AG10803 (cell line): ENCODE results near the gene TNS1.

Experiments
- DNase-seq: peaks from one replicate; pipeline ENCODE4 v3.0.0; 2010; ENCODE audit warnings: low read depth
- H3K4me3 ChIP-seq: 2 replicates; pipeline ENCODE4 v1.5.1; 2011; ENCODE audit warnings: mild to moderate bottlenecking, low read length, control low read depth
- TF ChIP-seq, protein P1 (sequence below): conservative IDR thresholded peaks from 2 replicates; pipeline ENCODE4 v1.5.1; 2011; ENCODE audit warnings: mild to moderate bottlenecking, low read length, control low read depth, inconsistent platforms

TNS1 gene

DNA sequence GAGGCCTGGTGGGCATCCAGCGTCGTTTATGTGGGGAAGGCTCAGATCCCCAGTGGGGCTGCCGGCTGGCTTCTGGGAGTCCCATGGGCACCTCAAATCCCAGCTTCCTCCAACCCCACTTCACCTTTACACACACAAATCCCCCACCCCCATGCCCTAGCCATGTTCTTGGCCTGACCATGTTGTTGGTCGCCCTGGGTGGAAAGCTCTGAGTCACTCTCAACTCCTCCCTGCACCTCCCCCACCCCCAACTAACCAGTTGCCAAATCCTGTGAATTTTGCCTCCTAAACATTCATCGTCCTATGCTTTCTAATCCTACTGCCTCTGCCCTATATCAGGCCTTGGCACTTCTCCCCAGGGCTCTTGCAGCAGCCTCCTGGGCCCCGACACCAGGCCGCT lies 6.4 kb downstream of the TNS1 start:
- DNase-seq, result peak; percentile 81
- peak overlapping the region; percentile 39 for H3K4me3 ChIP-seq
- TF ChIP-seq, protein P1, sequence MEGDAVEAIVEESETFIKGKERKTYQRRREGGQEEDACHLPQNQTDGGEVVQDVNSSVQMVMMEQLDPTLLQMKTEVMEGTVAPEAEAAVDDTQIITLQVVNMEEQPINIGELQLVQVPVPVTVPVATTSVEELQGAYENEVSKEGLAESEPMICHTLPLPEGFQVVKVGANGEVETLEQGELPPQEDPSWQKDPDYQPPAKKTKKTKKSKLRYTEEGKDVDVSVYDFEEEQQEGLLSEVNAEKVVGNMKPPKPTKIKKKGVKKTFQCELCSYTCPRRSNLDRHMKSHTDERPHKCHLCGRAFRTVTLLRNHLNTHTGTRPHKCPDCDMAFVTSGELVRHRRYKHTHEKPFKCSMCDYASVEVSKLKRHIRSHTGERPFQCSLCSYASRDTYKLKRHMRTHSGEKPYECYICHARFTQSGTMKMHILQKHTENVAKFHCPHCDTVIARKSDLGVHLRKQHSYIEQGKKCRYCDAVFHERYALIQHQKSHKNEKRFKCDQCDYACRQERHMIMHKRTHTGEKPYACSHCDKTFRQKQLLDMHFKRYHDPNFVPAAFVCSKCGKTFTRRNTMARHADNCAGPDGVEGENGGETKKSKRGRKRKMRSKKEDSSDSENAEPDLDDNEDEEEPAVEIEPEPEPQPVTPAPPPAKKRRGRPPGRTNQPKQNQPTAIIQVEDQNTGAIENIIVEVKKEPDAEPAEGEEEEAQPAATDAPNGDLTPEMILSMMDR, result no peak

DNA sequence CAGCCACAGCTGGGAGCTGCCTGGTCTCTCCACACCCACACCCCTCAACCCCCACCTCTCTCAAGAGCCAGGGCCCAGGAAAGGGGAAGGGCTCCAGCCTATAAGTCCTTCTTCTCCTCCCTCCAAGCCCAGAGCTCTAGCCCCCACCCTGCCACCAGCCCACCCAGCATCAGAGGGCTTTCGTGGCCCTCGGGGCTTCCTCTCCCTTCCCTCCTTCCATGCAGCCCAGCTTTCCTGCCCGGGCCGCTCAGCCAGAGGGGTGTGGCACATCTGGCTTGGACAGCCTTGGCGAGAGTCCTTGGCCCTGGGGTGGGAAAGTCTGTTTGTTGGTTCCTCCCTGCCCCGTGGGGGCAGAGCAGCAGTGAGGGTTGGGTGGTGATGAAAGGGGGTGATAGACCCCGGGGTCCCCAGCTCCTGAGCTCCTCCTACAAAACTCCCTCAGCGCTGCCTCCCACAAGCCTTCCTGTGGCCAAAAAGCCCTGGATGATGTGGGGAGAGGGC lies 7.0 kb downstream of the TNS1 start:
- DNase-seq, result peak; percentile 58
- TF ChIP-seq, protein P1, result no peak
- peak overlapping the region; percentile 39 for H3K4me3 ChIP-seq

DNA sequence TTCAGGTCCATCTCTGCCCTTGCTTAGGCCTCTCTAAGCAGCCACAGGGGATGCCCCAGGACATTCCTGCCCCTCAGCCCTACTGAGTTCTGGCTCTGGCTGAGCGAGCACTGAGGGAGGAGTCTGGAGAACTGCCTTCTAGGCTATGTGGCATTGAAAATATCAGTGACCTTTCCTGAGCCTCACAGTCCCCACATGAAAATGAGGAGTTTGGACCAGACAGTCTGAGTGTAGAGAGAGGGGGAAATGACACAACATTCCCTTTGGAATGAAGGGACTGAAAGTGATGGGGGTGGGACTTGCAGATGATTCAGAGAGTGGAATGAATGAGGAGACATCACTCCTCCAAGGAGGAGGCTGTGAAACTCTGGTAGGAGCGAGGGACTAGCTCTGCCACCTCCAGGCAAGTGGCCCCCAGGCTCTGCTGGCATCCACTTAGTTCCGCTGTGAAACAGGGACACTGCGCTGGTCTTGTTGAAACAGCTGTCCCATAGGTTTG lies 8.0 kb downstream of the TNS1 start:
- DNase-seq, result peak; percentile 86
- TF ChIP-seq, protein P1, result no peak
- peak overlapping the region; percentile 2; the same call in 1 of the 2 replicates for H3K4me3 ChIP-seq

DNA sequence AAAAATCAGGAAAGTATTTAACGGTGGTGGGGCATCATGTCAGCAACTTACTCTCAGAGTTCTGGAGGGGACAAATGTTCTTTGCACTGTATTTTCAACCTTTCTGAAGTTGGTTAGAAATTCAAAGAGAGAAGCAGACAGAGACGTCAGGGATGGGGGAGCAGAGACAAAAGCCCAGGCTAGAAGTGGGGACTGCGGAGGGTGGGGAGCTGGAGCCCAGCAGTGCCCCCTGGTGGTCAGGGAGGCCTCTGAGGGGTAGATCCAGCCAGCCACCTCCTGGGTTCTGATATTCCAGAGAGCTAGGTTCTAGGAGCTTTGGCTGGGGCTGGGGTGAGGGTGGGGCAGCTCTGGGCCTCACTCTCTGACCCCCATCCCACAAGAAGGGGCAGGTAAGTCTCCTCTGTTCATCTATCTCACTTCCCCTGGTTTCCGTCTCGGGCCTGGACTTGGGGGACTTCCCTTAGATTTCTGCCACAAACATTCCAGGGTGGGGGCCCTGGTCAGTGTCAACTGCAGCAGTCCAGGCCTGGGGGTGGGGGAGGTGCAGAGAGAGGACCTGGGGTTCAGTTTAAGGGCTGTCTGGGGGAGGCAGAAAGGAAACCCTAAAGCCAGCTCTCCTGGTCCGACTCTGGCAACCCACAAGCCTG lies 8.9 kb downstream of the TNS1 start:
- no peak for DNase-seq
- H3K4me3 ChIP-seq, result no peak overlapping the region
- TF ChIP-seq, protein P1, result peak; percentile 80

DNA sequence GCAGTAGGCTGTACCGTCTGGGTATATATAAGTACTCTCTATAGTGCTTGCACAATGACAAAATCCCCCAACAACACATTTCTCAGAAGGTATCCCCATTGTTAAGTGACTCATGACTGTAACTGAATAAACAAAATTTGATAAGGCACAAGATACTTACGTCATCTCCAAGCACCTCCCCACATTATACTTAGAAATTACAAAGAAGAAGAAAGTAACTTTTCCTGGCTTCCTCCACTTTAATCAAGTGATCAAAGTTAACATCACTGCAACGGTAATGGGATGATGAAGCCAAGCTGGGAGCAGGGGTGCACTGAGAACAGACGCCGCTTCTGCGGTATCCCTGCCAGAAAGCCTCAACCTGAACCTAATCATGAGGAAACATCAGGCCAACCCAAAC lies 9.7 kb downstream of the TNS1 start:
- TF ChIP-seq, protein P1, result no peak
- no peak overlapping the region for H3K4me3 ChIP-seq
- DNase-seq, result peak; percentile 48

DNA sequence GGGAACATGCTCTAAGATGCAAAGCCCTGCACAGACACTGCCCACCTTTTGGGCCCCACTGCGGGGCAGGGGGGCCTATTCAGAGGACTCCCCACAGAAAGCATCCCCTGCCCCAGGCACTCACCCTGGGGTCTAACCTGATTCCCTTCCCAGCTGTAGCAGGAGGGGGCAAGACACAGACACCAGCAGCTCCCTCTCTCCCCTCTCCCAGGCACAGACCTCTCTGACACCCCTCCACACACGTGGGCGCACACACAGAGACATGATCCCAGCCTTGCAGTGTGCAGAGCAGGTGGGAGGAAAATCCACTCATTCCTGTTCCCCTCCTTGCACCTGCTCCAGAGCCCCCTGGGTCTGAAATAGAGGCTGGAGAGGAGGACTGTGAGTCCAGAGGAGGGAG lies 10.7 kb downstream of the TNS1 start:
- H3K4me3 ChIP-seq, result no peak overlapping the region
- DNase-seq, result no peak
- TF ChIP-seq, protein P1, result no peak

DNA sequence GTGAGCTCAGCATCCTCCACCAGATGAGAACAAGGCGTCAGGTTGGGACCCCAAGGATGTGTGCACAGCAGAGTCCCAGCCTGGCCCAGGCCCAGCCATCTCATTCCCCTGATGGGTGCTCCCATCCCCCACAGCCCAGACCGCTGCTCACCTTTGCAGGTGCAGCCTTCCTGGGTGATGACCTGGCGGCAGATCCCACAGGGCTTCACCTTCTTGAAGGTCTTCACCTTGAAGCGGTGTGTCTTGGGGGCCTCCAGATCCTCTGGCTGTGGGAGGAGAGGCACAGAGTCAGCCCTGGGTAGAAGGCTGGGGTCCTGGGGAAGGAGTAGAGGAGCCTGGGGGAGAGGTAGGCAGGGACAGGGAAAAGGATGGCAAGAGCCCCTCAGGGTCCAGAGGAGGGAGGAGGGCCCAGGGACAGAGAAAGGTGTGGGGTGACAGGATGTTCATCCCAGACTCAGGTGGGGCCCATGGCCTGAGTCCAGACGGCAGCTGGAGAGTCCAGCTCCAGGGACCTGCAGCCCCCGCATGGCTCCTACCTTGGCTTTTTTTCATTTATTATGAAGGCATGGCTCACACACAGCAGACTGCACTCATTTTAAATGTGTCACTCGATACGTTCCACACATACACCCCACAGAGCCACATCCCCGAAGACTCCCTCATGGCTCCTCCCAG lies 11.9 kb downstream of the TNS1 start:
- DNase-seq, result no peak
- H3K4me3 ChIP-seq, result no peak overlapping the region
- TF ChIP-seq, protein P1, result no peak
